Suprapubic skin (tissue), 4 donors: ENCODE data around the gene FCMR. TPM values are rescaled to one million over a fixed set of nuclear protein-coding genes. Genes with fewer than 3 reads are reported as not detected.
"Not testable (repeated sequence)": the region's sequence is repeated elsewhere in the genome, so short reads cannot be mapped to it uniquely, and the experiment has no call there.

Source experiments
- DNase-seq, 2 donors: peaks; one replicate each; pipeline ENCODE4 v3.0.0-alpha.2; 2019; ENCODE audit warnings: low spot score in 2 of 2
- H3K27ac ChIP-seq: fragments of 200-600 bp; sonication (generic); one replicate; pipeline ENCODE4 v1.5.1; 2019
- H3K27me3 ChIP-seq: fragments of 200-600 bp; sonication (generic); one replicate; pipeline ENCODE4 v1.5.1; 2019
- H3K36me3 ChIP-seq: fragments of 200-600 bp; sonication (generic); one replicate; pipeline ENCODE4 v1.5.1; 2019
- H3K4me1 ChIP-seq: fragments of 200-600 bp; sonication (generic); one replicate; pipeline ENCODE4 v1.5.1; 2019
- H3K4me3 ChIP-seq: fragments of 200-600 bp; sonication (generic); one replicate; pipeline ENCODE4 v1.5.1; 2019; ENCODE audit warnings: mild to moderate bottlenecking
- H3K9me3 ChIP-seq: fragments of 200-600 bp; sonication (generic); one replicate; pipeline ENCODE4 v1.5.1; 2019
- CTCF ChIP-seq, 2 donors: fragments of 200-600 bp in 1 of 2; fragments of 450-650 bp in 1 of 2; sonication (generic) in 1 of 2; IDR thresholded peaks; one replicate each; pipeline ENCODE4 v1.5.1; 2016 to 2019; ENCODE audit warnings: antibody characterized with exemption in 2 of 2, mild to moderate bottlenecking in 1 of 2, moderate library complexity in 1 of 2
- EP300 ChIP-seq: sonication (generic); formaldehyde crosslinking; IDR thresholded peaks from one replicate; pipeline ENCODE4 v1.6.1; 2017; ENCODE audit warnings: antibody characterized with exemption
- POLR2A ChIP-seq, 2 donors: fragments of 450-650 bp; IDR thresholded peaks; one replicate each; pipeline ENCODE4 v1.6.1; 2017; ENCODE audit warnings: antibody characterized with exemption in 2 of 2, mild to moderate bottlenecking in 2 of 2, moderate library complexity in 2 of 2
- POLR2AphosphoS5 ChIP-seq, 3 donors: sonication (generic); formaldehyde crosslinking; IDR thresholded peaks; one replicate each; pipeline ENCODE4 v1.6.1; 2017; ENCODE audit warnings: antibody characterized with exemption in 3 of 3
- WGBS: methylation state at CpG from one replicate; pipeline ENCODE4 v1.1.5; 2018; 5-methylcytosine and 5-hydroxymethylcytosine counted together
- total RNA-seq, 4 donors: library from RNA; depleted of rRNA; stranded (reverse); fragments of >200 nt; gene quantifications; one replicate each; pipeline ENCODE4 v1.1.0, GENCODE V29; 2016

Gene FCMR
- total RNA-seq, 4 donors from 2014 or later, result 0.39 to 2.9 (median 2.2) TPM

GRCh38 chr1:206925106-206925736 is 3.5 kb upstream of the FCMR start:
- Histone ChIP-seq H3K4me1 (peaks cover 4% of the 10 kb centered on the region), H3K9me3 (no peaks in the 10 kb centered on the region), H3K4me3 (no peak overlapping the region), H3K27ac (no peak overlapping the region), H3K27me3 (no peaks in the 10 kb centered on the region), H3K36me3 (no peaks in the 10 kb centered on the region)
- DNase-seq, result no peak
- TF ChIP-seq POLR2AphosphoS5 (IDR thresholded peaks at IDR 0.05) (no peak), EP300 (no peak), POLR2A (IDR thresholded peaks at IDR 0.05) (no peak), CTCF (IDR thresholded peaks at IDR 0.05) (no peak)
- WGBS, result 72% methylated on average over 11 of the region's 11 CpGs

DNA sequence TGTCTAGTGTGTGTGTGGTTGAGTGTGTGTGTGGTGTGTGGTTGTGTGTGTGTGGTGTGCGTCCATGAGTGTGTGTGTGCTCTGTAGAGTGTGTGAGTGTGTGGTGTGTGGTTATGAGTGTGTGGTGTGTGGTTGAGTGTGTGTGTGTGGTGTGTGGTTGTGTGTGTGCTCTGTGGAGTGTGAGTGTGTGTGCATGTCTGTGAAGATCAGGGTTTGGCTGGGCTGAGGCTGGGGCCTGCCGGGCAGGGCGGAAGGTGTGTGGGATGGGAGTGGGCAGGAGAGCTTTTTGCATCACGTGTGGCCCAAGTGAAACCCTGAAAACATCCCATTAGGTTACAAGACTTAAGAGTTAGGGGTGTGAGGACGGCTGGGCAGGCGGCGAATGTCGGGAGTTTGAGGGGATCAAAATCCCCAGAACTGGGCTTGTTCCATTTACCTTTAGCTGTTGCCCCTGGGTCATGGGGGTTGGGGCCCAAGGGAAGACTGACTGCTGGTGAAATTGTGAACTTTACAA is 2.9 kb upstream of the FCMR start:
- H3K27ac ChIP-seq, result no peak overlapping the region
- no peaks in the 10 kb centered on the region for H3K36me3 ChIP-seq
- 69% methylated on average over 8 of the region's 8 CpGs for WGBS
- no peak for DNase-seq
- H3K4me3 ChIP-seq, result no peak overlapping the region
- no peaks in the 10 kb centered on the region for H3K27me3 ChIP-seq
- H3K4me1 ChIP-seq, result peaks cover 4% of the 10 kb centered on the region
- TF ChIP-seq POLR2A (IDR thresholded peaks at IDR 0.05) (no peak), EP300 (no peak)
- H3K9me3 ChIP-seq, result no peaks in the 10 kb centered on the region

DNA sequence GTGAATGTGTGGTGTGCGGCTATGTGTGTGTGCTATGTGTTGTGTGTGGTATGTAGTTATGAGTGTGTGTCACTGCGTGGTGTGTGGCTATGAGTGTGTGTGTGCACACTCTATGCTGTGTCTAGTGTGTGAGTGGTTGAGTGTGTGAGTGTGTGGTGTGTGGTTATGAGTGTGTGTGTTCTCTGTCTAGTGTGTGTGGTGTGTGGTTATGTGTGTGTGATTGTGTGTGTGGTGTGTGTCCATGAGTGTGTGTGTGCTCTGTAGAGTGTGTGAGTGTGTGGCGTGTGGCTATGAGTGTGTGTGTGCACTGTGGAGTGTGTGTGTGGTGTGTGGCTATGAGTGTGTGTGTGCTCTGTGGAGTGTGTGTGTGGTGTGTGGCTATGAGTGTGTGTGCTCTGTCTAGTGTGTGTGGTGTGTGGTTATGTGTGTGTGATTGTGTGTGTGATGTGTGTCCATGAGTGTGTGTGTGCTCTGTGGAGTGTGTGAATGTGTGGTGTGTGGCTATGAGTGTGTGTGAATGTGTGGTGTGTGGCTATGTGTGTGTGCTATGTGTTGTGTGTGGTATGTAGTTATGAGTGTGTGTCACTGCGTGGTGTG is 2.3 kb upstream of the FCMR start:
- not testable (repeated sequence) for H3K4me1 ChIP-seq, DNase-seq, H3K27ac ChIP-seq, H3K36me3 ChIP-seq, H3K9me3 ChIP-seq, H3K4me3 ChIP-seq, H3K27me3 ChIP-seq
- WGBS, result 81% methylated on average over 4 of the region's 4 CpGs

DNA sequence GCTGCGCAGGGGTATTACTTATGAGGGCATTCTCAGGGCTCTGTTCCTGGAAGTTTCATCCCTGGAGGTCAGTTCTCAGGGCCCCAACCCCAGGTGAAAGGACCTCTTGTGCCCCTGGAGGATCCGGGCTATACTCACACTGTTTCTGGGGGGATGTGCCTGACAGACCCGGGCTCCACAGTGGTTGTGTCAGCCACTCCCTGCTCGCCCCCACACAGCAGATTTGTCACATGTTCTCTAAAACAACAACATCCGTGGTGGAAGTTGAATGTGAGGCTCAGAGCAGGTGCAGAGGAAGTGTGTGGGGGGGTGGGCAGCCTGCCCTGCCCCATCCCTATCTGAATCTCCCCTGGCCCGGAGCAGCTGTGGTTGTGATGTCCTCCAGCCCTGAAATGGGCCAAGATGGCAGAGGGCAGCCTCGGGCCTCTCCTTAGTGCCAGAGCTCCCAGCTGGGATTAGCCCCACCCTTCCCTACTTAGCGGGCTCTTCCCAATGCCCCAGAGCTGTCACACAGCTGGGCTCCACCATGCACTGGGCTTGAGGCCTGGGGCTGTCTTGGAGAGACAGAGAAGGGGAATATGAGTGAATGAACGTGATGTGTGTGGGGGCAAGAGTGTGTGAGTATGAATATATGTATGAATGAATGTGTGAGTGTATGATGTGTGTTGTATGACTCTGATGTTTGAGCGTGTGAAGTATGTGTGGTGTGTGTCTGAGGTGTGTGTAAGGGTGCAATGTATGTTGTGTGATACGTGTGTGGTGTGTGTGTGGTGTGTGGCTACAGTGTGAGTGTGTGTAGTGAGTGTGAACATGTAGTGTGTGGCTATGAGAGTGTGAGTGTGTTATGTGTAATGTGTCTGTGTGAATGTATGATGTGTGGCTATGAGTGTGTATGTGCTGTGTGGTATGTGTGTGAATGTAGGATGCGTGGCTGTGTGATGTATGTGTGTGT is 1.5 kb upstream of the FCMR start:
- WGBS, result 67% methylated on average over 7 of the region's 12 CpGs
- peaks cover 4% of the 10 kb centered on the region for H3K4me1 ChIP-seq
- H3K9me3 ChIP-seq, result no peaks in the 10 kb centered on the region
- no peak overlapping the region for H3K27ac ChIP-seq
- H3K4me3 ChIP-seq, result no peak overlapping the region
- H3K36me3 ChIP-seq, result no peaks in the 10 kb centered on the region
- DNase-seq, result no peak
- TF ChIP-seq POLR2AphosphoS5 (IDR thresholded peaks at IDR 0.05), result no peak
- TF ChIP-seq POLR2A (IDR thresholded peaks at IDR 0.05), result no peak
- TF ChIP-seq CTCF (IDR thresholded peaks at IDR 0.05), result no peak
- TF ChIP-seq EP300, result no peak
- no peaks in the 10 kb centered on the region for H3K27me3 ChIP-seq

- 71% methylated on average over 1 of the region's 1 CpG for WGBS
- H3K27ac ChIP-seq, result no peak overlapping the region
These were observed 783 bp upstream of the FCMR start for GRCh38 chr1:206922524-206922923.

More at GRCh38 chr1:206922524-206922923, 783 bp upstream of the FCMR start:
- H3K36me3 ChIP-seq, result no peaks in the 10 kb centered on the region
- peaks cover 4% of the 10 kb centered on the region for H3K4me1 ChIP-seq
- no peak overlapping the region for H3K4me3 ChIP-seq
- no peaks in the 10 kb centered on the region for H3K9me3 ChIP-seq
- no peak for TF ChIP-seq POLR2AphosphoS5 (IDR thresholded peaks at IDR 0.05)
- no peak for TF ChIP-seq CTCF (IDR thresholded peaks at IDR 0.05)
- TF ChIP-seq POLR2A (IDR thresholded peaks at IDR 0.05), result no peak
- TF ChIP-seq EP300, result no peak
- no peaks in the 10 kb centered on the region for H3K27me3 ChIP-seq
- no peak for DNase-seq
